HepG2 (cell line): ENCODE results near the gene OAT. TPM values are rescaled to one million over a fixed set of nuclear protein-coding genes. Genes with fewer than 3 reads are reported as not detected.

ENCODE experiments used
- BCL6 ChIP-seq: IDR thresholded peaks from 2 replicates; pipeline ENCODE4 v1.6.1; 2016; ENCODE audit warnings: missing genetic modification reagents, missing compliant biosample characterization
- ELF4 ChIP-seq: sonication (generic); formaldehyde crosslinking; IDR thresholded peaks from 2 replicates; pipeline ENCODE4 v1.5.0; 2020; ENCODE audit warnings: missing genetic modification reagents, mild to moderate bottlenecking, moderate library complexity, borderline replicate concordance
- HIVEP1 ChIP-seq: sonication (generic); formaldehyde crosslinking; IDR thresholded peaks from 2 replicates; pipeline ENCODE4 v1.4.0; 2020; ENCODE audit warnings: mild to moderate bottlenecking, missing genetic modification reagents
- HOXA9 ChIP-seq: sonication (generic); formaldehyde crosslinking; IDR thresholded peaks from 2 replicates; pipeline ENCODE4 v1.8.1; 2022; ENCODE audit warnings: missing genetic modification reagents, mild to moderate bottlenecking, moderate library complexity, borderline replicate concordance
- MAFF ChIP-seq: IDR thresholded peaks from 2 replicates; pipeline ENCODE4 v1.6.1; 2011; ENCODE audit warnings: low read depth, low read length, improper control_type of control experiment
- ONECUT2 ChIP-seq: sonication (generic); formaldehyde crosslinking; IDR thresholded peaks from 2 replicates; pipeline ENCODE4 v1.4.0; 2020; ENCODE audit warnings: missing genetic modification reagents
- TAF1 ChIP-seq: sonication (generic); formaldehyde crosslinking; IDR thresholded peaks from 2 replicates; pipeline ENCODE4 v1.4.0; 2020; ENCODE audit warnings: missing genetic modification reagents
- ZFP36L1 ChIP-seq: sonication (generic); formaldehyde crosslinking; IDR thresholded peaks from 2 replicates; pipeline ENCODE4 v1.8.0; 2022; ENCODE audit warnings: mild to moderate bottlenecking, missing genetic modification reagents, moderate library complexity
- ZIK1 ChIP-seq: sonication (generic); formaldehyde crosslinking; IDR thresholded peaks from 2 replicates; pipeline ENCODE4 v1.5.0; 2020; ENCODE audit warnings: mild to moderate bottlenecking, low read depth, missing genetic modification reagents, borderline replicate concordance
- ZMYM3 ChIP-seq: sonication (generic); formaldehyde crosslinking; IDR thresholded peaks from 2 replicates; pipeline ENCODE4 v1.5.1; 2020; ENCODE audit warnings: mild to moderate bottlenecking, missing genetic modification reagents
- ZNF670 ChIP-seq: sonication (generic); formaldehyde crosslinking; IDR thresholded peaks from 2 replicates; pipeline ENCODE4 v1.8.0; 2022; ENCODE audit warnings: mild to moderate bottlenecking, missing genetic modification reagents, borderline replicate concordance
- polyA plus RNA-seq, 8 experiments: library from polyadenylated mRNA; depleted of rRNA in 3 of 8; stranded (reverse) in 7 of 8; unstranded in 1 of 8; fragments of >200 nt; fragmentation: Illumina TruSeq in 4 of 8; extraction: Trizol in 4 of 8; gene quantifications; 2 replicates each; pipeline versions ENCODE4 v1.2.1 to v1.2.3, GENCODE V29; 2011 to 2016; ENCODE audit warnings: low read depth in 4 of 8, missing spikeins in 1 of 8, mixed read lengths in 1 of 8; ENCODE audit not compliant: insufficient read depth in 1 of 8
- total RNA-seq, 5 experiments: library from RNA; depleted of rRNA; stranded (reverse); fragments of >200 nt; fragmentation: Illumina TruSeq; extraction: Trizol; gene quantifications; 2 replicates each; pipeline ENCODE4 v1.2.3, GENCODE V29; 2016; ENCODE audit warnings: low read depth in 1 of 5
- TF ChIP-seq, protein P1 (sequence below): sonication (generic); formaldehyde crosslinking; conservative IDR thresholded peaks from 2 replicates; pipeline ENCODE4 v1.4.0; 2020; ENCODE audit warnings: mild to moderate bottlenecking, missing genetic modification reagents, moderate library complexity
- TF ChIP-seq, protein P2 (sequence below): IDR thresholded peaks from 2 replicates; pipeline ENCODE4 v1.6.1; 2016; ENCODE audit warnings: missing genetic modification reagents, missing compliant biosample characterization
- TF ChIP-seq, protein P3 (sequence below): sonication (generic); formaldehyde crosslinking; IDR thresholded peaks from 2 replicates; pipeline ENCODE4 v1.8.1; 2023; ENCODE audit warnings: mild to moderate bottlenecking, missing genetic modification reagents
- TF ChIP-seq, protein P4 (sequence below): fragments of 450-650 bp; IDR thresholded peaks from 2 replicates; pipeline ENCODE4 v1.6.1; 2016
- TF ChIP-seq, protein P5 (sequence below): sonication (generic); formaldehyde crosslinking; IDR thresholded peaks from 2 replicates; pipeline ENCODE4 v1.4.0; 2020; ENCODE audit warnings: mild to moderate bottlenecking, missing genetic modification reagents
- TF ChIP-seq, protein P6 (sequence below): sonication (generic); formaldehyde crosslinking; IDR thresholded peaks from 2 replicates; pipeline ENCODE4 v1.4.0; 2020; ENCODE audit warnings: missing genetic modification reagents

The OAT gene
- total and polyA plus RNA-seq, 2 of the 13 experiments (the other 11 are each of a cell fraction or from before 2014, with no cell fraction given): 87.8 to 96.7 TPM

DNA sequence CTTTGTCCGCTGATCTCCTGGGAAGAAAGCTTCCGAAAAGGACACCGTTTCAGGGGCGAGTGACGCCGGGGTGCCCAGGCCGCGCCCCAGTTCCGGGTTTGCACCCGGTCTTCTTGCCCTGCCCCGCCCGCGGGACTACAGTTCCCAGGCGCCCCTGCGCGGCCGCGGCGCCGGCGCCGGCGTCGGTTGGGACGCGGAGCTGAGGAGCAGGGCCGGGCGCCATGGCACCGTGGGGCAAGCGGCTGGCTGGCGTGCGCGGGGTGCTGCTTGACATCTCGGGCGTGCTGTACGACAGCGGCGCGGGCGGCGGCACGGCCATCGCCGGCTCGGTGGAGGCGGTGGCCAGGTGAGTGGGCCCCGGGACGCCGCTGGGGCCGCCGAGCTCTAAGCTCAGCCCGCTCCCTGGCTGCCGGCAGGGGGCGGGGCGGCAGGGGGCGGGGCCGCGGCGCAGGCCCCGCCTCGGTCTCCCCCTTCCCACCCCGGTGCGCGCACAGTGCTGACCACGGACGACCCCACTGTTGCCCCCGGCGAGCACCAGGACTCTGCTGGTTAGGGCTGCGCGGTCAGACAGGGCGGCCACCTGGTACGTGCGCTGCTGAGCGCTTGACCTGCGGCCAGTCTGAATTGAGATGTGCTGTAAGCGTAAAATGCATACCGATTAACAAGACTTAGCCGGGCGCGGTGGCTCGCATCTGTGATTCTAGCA is 43.1 kb upstream of the OAT start, which contains the start of gene LHPP (continued):
- TF ChIP-seq, protein P1, sequence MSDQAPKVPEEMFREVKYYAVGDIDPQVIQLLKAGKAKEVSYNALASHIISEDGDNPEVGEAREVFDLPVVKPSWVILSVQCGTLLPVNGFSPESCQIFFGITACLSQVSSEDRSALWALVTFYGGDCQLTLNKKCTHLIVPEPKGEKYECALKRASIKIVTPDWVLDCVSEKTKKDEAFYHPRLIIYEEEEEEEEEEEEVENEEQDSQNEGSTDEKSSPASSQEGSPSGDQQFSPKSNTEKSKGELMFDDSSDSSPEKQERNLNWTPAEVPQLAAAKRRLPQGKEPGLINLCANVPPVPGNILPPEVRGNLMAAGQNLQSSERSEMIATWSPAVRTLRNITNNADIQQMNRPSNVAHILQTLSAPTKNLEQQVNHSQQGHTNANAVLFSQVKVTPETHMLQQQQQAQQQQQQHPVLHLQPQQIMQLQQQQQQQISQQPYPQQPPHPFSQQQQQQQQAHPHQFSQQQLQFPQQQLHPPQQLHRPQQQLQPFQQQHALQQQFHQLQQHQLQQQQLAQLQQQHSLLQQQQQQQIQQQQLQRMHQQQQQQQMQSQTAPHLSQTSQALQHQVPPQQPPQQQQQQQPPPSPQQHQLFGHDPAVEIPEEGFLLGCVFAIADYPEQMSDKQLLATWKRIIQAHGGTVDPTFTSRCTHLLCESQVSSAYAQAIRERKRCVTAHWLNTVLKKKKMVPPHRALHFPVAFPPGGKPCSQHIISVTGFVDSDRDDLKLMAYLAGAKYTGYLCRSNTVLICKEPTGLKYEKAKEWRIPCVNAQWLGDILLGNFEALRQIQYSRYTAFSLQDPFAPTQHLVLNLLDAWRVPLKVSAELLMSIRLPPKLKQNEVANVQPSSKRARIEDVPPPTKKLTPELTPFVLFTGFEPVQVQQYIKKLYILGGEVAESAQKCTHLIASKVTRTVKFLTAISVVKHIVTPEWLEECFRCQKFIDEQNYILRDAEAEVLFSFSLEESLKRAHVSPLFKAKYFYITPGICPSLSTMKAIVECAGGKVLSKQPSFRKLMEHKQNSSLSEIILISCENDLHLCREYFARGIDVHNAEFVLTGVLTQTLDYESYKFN (CRISPR knock-in tag): no peak; the same call in 1 of the 2 replicates
- TF ChIP-seq, protein P2, sequence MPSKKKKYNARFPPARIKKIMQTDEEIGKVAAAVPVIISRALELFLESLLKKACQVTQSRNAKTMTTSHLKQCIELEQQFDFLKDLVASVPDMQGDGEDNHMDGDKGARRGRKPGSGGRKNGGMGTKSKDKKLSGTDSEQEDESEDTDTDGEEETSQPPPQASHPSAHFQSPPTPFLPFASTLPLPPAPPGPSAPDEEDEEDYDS (CRISPR knock-in tag): peak; percentile 14; the same call in 1 of the 2 replicates
- TF ChIP-seq HOXA9 (CRISPR knock-in tag) (no peak), ZFP36L1 (CRISPR knock-in tag) (no peak), ZNF670 (CRISPR knock-in tag) (0 out of 2 replicates have a peak, but pooled peaks have one; percentile 22), MAFF (no peak), HIVEP1 (CRISPR knock-in tag) (no peak), BCL6 (no peak), ZMYM3 (CRISPR knock-in tag) (no peak), ELF4 (0 out of 2 replicates have a peak, but pooled peaks have one; percentile 59), TAF1 (peak; percentile 61; the same call in 1 of the 2 replicates), ONECUT2 (CRISPR knock-in tag) (no peak), ZIK1 (CRISPR knock-in tag) (no peak)
- TF ChIP-seq, protein P3, sequence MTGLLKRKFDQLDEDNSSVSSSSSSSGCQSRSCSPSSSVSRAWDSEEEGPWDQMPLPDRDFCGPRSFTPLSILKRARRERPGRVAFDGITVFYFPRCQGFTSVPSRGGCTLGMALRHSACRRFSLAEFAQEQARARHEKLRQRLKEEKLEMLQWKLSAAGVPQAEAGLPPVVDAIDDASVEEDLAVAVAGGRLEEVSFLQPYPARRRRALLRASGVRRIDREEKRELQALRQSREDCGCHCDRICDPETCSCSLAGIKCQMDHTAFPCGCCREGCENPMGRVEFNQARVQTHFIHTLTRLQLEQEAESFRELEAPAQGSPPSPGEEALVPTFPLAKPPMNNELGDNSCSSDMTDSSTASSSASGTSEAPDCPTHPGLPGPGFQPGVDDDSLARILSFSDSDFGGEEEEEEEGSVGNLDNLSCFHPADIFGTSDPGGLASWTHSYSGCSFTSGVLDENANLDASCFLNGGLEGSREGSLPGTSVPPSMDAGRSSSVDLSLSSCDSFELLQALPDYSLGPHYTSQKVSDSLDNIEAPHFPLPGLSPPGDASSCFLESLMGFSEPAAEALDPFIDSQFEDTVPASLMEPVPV (CRISPR knock-in tag): no peak
- TF ChIP-seq, protein P4, sequence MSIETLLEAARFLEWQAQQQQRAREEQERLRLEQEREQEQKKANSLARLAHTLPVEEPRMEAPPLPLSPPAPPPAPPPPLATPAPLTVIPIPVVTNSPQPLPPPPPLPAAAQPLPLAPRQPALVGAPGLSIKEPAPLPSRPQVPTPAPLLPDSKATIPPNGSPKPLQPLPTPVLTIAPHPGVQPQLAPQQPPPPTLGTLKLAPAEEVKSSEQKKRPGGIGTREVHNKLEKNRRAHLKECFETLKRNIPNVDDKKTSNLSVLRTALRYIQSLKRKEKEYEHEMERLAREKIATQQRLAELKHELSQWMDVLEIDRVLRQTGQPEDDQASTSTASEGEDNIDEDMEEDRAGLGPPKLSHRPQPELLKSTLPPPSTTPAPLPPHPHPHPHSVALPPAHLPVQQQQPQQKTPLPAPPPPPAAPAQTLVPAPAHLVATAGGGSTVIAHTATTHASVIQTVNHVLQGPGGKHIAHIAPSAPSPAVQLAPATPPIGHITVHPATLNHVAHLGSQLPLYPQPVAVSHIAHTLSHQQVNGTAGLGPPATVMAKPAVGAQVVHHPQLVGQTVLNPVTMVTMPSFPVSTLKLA: no peak
- TF ChIP-seq, protein P5, sequence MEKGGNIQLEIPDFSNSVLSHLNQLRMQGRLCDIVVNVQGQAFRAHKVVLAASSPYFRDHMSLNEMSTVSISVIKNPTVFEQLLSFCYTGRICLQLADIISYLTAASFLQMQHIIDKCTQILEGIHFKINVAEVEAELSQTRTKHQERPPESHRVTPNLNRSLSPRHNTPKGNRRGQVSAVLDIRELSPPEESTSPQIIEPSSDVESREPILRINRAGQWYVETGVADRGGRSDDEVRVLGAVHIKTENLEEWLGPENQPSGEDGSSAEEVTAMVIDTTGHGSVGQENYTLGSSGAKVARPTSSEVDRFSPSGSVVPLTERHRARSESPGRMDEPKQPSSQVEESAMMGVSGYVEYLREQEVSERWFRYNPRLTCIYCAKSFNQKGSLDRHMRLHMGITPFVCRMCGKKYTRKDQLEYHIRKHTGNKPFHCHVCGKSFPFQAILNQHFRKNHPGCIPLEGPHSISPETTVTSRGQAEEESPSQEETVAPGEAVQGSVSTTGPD (CRISPR knock-in tag): no peak
- TF ChIP-seq, protein P6, sequence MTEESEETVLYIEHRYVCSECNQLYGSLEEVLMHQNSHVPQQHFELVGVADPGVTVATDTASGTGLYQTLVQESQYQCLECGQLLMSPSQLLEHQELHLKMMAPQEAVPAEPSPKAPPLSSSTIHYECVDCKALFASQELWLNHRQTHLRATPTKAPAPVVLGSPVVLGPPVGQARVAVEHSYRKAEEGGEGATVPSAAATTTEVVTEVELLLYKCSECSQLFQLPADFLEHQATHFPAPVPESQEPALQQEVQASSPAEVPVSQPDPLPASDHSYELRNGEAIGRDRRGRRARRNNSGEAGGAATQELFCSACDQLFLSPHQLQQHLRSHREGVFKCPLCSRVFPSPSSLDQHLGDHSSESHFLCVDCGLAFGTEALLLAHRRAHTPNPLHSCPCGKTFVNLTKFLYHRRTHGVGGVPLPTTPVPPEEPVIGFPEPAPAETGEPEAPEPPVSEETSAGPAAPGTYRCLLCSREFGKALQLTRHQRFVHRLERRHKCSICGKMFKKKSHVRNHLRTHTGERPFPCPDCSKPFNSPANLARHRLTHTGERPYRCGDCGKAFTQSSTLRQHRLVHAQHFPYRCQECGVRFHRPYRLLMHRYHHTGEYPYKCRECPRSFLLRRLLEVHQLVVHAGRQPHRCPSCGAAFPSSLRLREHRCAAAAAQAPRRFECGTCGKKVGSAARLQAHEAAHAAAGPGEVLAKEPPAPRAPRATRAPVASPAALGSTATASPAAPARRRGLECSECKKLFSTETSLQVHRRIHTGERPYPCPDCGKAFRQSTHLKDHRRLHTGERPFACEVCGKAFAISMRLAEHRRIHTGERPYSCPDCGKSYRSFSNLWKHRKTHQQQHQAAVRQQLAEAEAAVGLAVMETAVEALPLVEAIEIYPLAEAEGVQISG (CRISPR knock-in tag): peak; percentile 66
